ENCODE results near the gene PPFIA3.
A peak's percentile ranks its signal among the peaks of the same experiment; 100 is the strongest.
"Not testable (repeated sequence)": the region's sequence is repeated elsewhere in the genome, so short reads cannot be mapped to it uniquely, and the experiment has no call there.

Gene PPFIA3

DNA sequence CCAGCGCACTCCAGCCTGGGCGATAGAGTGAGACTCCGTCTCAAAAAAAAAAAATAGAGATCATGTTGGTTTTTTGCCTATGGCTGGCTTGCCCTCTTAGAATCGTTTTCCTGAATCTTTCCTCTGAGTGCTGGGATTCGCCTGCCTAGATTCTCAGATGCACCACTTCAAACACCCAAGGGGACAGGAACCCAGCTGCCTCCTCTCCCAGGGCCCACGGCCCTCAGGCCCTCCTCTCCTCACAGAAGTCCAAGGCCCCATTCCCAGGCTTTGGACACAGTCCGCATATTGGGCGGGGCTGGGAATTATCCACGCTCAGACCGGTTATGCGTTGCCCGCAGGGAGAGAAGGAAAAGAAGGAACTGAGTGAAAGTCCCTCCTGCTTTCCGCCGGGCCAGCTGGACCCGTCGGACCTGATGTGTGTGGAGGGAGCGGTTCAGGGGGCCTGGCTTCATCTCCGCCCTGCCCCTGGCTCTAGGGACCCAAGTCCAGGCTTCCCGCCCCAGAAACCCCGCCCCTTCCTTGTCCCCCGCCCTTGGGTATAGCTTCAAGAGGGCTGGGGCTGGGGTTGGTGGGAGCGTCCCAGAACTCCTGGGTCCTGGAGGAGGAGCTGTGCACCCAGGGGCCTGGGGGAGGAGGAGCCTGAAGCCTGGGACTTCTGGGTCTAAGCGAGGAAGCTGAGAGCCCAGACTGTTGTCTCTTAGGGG lies 5.8 kb downstream of the PPFIA3 start:
- no peak for DNase-seq (ENCODE audit: low read depth)

DNA sequence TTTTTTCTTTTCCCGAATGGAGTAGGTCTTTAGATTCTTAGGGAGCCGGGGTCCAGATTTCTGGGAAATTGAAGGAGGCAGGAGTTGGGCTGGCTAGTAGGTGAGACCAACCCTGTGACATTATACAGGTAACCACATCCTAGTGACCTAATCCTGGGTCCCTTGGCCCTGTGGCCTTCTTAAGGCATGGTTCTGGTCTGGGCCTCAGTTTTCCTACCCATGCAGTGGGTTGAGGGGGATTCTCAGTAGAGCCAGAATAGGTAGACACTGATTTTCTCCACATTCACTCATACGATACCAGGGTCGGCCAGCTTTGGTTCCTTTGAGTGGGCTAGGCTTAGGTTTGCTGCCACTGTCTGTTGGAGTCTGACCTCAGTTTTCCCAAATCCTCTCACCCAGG lies 7.2 kb downstream of the PPFIA3 start:
- no peak for DNase-seq (ENCODE audit: low read depth)

DNA sequence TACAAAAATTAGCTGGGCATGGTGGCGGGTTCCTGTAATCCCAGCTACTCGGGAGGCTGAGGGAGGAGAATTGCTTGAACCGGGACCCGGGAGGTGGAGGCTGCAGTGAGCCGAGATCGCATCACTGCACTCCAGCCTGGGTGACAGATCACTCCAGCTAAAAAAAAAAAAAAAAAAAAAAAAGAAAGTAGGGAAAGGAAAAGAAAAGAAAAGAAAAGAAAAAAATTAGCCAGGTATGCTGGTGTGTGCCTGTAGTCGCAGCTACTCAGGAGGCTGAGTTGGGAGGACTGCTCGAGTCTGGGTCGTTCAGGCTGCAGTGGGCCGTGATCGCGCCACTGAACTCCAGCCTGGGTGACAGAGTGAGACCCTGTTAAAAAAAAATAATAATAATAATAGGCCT lies 7.9 kb downstream of the PPFIA3 start:
- DNase-seq (ENCODE audit: low read depth): not testable (repeated sequence)

DNA sequence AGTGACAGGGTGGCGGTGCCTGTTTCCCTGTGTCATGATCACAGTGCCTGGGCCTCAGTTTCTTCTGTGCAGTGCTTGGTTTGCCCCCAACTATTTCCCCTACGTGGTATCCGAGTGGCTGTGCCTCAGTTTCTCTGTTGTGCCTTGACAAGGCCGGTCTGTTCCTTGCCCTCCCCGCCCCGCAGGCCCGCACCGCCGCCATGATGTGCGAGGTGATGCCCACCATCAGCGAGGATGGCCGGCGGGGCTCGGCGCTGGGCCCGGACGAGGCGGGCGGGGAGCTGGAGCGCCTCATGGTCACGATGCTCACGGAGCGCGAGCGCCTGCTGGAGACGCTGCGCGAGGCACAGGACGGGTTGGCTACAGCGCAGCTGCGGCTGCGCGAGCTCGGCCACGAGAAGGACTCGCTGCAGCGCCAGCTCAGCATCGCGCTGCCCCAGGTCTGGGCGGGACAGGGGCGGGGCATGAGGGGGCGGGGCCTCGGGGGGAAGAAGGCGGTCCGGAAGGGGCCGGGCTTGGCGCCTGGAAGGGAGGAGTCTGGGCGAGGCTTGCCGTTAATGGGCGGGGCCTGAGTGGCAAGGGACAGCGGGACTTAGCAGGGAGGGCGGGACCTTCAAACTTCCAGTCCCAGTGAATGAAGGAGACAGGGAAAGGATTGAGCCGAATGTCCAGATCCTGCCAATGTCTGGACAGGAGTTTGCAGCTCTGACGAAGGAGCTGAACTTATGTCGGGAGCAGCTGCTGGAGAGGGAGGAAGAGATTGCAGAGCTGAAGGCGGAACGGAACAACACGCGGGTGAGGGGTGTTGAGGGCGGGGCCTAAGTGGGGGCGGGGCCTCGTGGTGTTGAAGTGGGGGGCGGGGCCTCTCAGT lies 8.6 kb downstream of the PPFIA3 start:
- peak; percentile 95 for DNase-seq (ENCODE audit: low read depth)

DNA sequence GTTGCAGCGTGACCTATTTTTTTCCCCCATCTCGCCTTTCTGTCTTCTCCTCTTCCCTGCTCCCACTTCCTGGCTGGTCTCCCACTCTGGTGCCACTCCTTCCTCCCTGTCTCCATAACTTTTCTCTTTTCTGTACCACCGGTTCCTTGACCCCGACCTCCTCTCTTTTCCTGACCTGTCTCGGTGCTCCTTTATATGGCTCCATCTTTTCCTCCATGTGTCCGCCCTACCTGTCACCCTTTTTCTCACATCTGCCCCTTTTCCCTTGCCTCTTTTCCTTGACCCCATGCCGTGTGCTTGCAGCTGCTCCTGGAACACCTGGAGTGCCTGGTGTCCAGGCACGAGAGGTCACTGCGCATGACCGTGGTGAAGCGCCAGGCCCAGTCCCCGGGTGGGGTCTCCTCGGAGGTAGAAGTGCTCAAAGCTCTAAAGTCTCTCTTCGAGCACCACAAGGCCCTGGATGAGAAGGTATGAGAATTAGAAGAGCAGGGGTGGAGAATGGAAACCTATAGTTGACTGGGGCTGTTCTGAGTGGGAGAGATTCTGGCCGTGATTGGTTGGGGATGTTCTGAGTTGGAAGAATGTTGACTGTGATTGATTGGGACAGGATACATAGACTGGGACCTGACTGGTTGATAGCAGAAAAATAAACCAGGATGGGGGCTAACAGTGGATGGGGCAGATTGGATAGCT lies 9.3 kb downstream of the PPFIA3 start:
- no peak for DNase-seq (ENCODE audit: low read depth)

DNA sequence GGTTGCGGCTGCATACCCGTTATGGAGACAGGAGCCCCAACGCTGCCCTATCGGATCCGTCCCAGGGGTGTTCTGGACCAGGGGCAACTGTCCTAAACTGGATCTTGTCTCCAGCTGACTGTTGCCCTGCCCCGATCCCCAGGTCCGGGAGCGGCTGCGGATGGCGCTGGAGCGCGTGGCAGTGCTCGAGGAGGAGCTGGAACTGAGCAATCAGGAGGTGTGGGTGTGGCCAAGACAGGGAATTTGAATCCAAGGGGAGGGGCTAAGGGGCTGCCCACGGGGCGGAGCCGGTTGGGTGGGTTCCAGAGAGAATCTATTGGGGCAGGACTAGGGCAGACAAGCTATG lies 9.9 kb downstream of the PPFIA3 start:
- no peak for DNase-seq (ENCODE audit: low read depth)

DNA sequence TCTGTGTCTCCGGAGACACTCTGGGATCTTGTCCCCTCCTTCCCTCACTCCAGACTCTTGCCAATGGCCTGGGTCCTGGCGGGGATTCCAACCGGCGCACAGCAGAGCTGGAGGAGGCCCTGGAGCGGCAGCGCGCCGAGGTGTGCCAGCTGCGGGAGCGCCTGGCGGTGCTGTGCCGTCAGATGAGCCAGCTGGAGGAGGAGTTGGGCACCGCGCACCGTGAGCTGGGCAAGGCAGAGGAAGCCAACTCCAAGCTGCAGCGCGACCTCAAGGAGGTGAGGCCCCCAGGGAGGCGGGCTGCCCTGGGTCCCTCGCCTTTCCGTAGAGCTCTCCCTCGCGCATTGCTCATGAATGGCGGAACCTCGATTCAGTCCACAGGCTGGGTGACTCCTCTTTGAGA lies 11.0 kb downstream of the PPFIA3 start:
- no peak for DNase-seq (ENCODE audit: low read depth)

DNA sequence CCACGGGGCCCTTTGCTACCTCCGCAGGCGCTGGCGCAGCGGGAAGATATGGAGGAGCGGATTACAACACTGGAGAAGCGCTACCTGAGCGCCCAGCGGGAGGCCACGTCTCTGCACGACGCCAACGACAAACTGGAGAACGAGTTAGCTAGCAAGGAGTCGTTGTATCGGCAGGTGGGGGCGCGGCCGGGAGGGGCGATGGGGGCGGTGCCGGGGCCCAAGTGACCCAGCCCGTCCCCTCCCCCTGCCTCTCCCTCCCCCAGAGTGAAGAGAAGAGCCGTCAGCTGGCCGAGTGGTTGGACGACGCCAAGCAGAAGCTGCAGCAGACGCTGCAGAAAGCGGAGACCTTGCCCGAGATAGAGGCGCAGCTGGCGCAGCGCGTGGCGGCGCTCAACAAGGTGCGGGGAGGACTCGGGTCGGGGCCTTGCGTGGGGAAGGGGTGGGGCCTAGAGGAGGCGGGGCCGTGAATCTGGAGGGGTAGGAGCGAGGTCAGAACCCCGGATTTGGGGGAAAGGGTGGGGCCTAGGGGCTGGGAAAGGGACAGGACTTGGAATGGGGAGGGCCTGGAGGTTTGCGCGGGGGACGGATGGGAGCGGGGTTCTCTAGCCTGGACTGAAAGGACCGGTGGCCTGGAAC lies 13.7 kb downstream of the PPFIA3 start:
- DNase-seq (ENCODE audit: low read depth): no peak

DNA sequence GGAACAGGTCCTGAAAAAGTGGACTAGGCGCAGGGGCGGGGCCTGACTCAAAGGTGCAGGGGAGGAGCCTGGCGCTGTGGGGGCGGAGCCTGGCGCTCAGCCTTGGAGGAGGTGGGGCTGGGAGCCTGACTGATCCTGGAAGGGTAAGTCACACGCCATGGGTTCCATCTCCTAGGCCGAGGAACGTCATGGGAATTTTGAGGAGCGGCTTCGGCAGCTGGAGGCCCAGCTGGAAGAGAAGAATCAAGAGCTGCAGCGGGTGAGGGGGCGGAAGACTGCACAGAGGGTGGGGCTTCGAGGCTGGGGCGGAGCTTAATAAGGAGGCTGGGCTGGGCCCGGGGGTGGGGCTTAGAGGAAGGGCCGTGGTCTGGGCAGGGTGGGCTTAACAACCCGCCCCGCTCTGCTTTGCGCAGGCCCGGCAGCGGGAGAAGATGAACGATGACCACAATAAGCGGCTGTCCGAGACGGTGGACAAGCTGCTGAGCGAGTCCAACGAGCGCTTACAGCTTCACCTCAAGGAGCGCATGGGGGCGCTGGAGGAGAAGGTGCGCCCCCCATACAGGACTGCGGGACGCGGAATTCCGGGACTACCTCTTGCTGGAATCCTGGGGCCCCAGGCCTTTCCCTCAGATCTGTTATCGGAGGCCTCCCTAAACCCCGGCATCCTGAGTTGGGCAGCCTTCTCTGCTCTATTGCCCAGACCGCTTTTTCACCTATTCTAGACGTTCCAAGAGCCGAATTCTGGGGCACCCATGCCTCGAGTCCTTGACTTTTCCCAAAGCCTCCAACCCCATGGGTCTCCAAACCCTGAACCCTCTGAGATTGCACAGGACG lies 14.5 kb downstream of the PPFIA3 start:
- DNase-seq (ENCODE audit: low read depth): peak; percentile 55

DNA sequence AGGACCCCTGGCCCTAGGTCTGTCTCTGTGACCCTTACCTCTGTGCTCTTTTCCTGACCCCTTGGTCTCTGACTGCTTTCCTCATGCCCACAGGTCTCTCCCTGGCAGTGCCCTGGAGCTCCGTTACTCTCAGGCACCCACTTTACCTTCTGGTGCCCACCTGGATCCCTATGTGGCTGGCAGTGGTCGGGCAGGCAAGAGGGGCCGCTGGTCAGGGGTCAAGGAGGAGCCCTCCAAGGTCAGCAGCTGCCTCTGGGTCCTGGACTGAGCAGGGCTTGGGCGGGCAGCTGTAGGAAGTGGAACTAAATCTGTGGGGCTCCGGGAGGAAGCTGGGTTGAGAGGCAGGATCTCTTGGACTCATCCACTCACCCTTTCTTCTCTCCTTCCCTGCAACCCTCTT lies 16.3 kb downstream of the PPFIA3 start:
- no peak for DNase-seq (ENCODE audit: low read depth)

DNA sequence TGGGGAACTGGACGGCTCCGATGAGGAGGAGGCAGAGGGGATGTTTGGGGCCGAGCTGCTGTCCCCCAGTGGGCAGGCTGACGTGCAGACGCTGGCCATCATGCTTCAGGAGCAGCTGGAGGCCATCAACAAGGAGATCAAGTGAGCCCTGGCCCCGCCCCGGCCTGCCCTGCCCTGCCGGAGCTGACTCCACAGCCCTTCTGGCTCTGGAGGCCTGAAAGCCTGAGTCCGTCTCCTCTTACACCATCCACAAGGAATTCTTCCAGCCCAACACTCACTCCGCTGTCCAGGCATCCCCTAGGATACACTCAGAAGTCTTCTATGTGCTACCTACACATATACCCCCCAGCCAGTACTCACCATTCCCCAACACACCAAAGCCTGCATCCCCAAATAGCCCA lies 17.4 kb downstream of the PPFIA3 start:
- DNase-seq (ENCODE audit: low read depth): no peak

DNA sequence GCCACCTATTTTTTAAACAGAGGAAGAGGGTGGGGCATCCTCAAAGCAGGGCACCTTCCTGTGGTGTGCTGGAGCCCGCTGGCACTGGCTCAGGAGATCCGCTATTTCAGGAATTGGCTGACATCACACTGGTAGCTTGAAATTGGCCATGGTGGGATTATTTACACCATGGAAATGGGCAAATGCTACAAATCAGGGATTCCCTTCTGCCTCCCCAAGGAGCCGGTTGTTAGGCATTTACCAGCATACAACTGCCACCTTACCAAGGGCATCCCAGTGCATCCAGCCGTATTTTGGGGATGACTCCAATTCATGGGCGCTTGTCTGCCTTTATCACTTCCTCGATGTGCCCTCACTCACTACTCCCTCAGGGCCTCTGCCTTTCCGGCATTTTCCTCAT lies 21.6 kb downstream of the PPFIA3 start:
- DNase-seq (ENCODE audit: low read depth): no peak

DNA sequence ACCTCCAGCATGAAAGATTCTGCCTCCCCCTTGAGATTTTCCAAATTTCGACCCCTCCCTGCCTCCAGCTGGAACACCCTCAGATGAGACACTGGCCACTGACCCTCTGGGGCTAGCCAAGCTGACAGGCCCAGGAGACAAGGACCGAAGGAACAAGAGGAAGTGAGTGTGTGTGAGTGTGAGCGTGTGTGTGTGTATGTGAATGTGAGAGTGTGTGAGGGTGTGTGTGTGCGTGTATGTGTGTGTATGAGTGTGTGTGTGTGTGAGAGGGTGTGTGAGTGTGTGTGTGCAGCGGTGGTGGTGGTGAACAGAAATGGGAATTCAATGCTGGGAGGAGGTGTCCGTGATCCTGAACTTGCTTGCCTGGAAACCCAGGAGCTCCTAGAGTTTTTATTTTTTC lies 22.0 kb downstream of the PPFIA3 start:
- no peak for DNase-seq (ENCODE audit: low read depth)

DNA sequence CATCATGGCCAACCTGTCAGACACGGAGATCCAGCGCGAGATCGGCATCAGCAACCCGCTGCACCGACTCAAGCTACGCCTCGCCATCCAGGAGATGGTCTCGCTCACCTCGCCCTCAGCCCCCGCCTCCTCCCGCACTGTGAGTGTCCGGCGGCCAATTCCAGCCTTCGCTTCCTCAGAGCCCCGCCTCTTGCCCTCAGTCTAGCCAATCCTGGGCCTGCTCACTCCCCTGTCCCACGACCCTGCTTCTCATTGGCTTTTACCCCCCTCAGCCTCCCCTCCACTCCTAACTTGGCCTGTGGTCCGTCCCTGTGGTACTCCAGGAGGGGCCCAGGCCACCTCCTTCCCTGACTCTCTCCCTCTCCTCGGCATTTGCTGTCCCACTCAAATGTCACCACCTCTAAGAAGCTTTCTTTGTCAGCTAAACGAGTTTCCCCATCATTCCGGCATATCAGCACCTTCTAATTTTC lies 23.6 kb downstream of the PPFIA3 start:
- peak; percentile 76 for DNase-seq (ENCODE audit: low read depth)

DNA sequence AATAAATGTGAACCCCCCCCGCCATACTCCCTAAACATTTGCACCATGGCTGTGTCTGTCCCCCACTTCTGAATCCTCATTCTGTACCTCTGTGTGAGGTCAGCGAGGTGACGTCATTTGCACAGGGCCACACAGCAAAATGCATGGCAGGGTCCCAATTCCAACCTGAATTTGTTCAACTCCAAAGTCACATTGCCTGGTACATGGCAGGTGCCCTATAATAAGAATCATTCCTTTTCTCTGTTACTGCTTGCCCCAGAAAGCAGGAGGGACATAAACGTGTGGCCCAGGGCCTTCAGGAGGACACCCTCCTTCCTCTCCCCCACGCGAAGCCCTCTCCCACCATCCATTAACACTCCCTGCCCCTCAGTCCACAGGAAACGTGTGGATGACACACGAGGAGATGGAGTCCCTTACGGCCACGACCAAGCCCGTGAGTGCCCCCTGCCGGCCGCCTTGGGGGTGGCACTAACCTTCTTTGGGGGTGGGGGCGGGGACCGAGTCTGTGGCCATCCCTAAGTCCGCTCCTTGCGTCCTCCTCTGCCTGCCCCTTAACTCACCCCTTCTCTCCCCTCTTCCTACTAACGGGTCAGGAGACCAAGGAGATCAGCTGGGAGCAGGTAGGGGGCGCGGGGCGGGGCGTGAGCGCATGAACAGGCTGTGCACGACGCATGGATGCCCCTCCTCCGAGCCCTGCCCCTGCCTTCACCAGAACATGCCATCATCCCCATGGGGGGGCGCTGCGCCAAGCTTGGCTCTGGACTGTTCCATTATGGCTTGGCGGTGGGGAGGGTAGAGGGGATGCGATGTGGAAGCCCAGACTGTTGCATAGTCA lies 26.4 kb downstream of the PPFIA3 start:
- peak; percentile 82 for DNase-seq (ENCODE audit: low read depth)

DNA sequence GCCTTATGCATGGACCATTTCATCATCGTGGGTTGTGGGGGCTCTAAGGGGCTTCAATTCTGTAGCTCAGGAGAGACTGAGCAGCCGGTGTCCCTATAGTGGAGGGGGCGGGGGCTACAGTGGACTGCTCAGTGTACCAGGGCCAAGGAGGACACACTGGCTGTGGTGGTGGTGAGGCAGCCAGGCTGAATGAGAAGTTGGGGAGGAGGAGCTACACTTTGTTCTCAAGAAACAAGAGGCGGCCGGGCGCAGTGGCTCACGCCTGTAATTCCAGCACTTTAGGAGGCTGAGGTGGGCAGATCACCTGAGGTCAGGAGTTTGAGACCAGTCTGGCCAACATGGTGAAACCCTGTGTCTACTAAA lies 27.0 kb downstream of the PPFIA3 start:
- not testable (repeated sequence) for DNase-seq (ENCODE audit: low read depth)

DNA sequence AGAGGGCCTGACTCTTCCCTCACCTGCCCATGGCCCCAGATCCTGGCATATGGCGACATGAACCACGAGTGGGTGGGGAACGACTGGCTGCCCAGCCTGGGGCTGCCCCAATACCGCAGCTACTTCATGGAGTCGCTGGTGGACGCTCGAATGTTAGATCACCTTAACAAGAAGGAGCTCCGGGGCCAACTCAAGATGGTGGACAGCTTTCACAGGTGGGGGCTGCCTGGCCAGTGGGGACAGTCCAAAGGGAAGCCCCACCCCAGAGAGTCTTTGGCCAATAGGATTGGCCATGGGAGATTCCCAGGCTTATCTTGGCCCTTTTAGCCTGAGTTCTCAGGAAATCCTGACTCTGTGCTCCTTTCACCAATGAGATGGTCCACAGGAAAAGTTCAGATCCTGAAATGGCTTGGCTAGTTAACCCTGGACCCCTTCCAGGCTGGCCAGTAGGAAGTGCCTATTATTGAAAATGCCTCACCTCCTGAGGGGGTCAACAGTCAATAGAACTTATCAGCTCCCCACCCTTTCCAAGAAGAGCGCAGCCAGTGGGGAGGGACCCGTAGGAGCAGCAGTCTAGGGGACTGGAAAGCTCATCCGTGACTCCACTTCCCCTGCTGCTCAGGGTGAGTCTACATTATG lies 28.8 kb downstream of the PPFIA3 start:
- DNase-seq (ENCODE audit: low read depth): no peak

DNA sequence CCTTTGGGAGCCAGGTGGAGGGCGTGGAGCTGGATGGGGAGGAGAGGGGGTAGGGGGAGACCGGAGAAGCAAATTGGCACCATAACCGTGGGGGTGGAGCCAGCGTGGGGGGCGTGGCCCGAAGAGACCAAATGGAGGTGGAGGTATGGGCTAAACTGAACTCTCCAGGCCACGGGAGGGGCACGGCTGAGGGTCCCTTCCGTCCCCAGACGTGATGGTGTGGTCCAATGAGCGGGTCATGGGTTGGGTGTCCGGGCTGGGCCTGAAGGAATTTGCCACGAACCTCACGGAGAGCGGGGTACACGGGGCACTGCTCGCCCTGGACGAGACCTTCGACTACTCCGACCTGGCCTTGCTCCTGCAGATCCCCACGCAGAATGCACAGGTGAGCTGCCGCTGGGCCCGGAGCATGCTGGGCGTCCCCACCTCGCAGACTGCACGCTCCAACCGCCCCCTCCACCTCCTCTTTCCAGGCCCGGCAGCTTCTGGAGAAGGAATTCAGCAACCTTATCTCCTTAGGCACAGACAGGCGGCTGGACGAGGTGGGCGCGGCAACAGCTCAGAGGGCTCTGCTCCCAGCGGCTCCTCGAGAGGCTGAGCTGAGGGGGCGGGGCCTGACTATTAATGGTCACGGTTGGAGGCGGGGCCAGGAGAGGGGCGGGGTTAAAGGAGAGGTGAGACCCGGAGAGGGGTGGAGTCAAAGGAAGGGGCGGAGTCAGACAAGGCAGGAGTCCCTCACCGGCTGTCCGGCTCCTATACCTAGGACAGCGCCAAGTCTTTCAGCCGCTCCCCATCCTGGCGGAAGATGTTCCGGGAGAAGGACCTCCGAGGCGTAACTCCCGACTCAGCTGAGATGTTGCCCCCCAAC lies 29.7 kb downstream of the PPFIA3 start:
- DNase-seq (ENCODE audit: low read depth): peak; percentile 77

DNA sequence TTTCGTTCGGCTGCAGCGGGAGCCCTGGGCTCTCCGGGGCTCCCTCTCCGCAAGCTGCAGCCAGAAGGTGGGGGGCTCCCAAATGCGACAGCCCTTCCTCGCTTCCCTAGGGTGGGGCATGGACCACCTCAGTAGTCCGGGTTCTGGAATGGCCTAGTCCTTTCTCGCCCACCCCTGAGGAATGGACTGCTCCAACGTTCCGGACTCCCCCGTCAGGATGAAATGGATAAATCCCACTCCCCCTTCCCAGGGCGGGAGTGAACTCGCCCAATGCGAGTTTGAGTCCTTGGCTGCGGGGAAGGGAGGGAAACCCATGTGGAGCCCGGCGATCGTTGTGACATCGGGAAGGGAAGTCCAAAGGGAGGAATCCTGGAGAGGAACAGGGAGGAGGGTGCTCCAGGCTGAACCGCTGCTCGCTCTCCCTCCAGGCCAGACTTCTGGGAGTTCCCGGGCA lies 30.3 kb downstream of the PPFIA3 start:
- DNase-seq (ENCODE audit: low read depth): no peak
